GM12878 (cell line): ENCODE measurements around the gene TBC1D22B. TPM values are rescaled to one million over a fixed set of nuclear protein-coding genes. Genes with fewer than 3 reads are reported as not detected.
A peak's percentile ranks its signal among the peaks of the same experiment; 100 is the strongest.

Experiments
- ATAC-seq: fragments of 200-7000 bp; cut with Tn5 transposase; 3 replicates; pipeline ENCODE4 v1.9.1; 2020; ENCODE audit warnings: mild to moderate bottlenecking, moderate library complexity
- BruUV-seq: library from RNA; stranded (reverse); fragments of 400-500 nt; replicated peaks from 2 replicates; lab custom pipeline; 2021; lab: Mats Ljungman, UMichigan
- CTCF ChIA-PET: fragments of 300-600 bp; sonication (Branson Sonifier 250); formaldehyde crosslinking; extraction: SDS; loops from one replicate; lab custom pipeline; 2021; ENCODE audit warnings: inconsistent platforms; lab: Yijun Ruan, JAX
- POLR2A ChIA-PET: fragments of 350-600 bp; formaldehyde crosslinking; extraction: SDS; loops from one replicate; lab custom pipeline; 2021; ENCODE audit warnings: inconsistent platforms; lab: Charles Lee
- RAD21 ChIA-PET: fragments of 300-600 bp; sonication (Branson Sonifier 250); formaldehyde crosslinking; loops from one replicate; lab custom pipeline; 2023; ENCODE audit warnings: antibody characterized with exemption; ENCODE audit not compliant: unreplicated experiment; lab: Charles Lee
- SMC1A ChIA-PET: fragments of 300-600 bp; sonication (Branson Sonifier 250); formaldehyde crosslinking; loops from one replicate; lab custom pipeline; 2023; ENCODE audit not compliant: unreplicated experiment, uncharacterized antibody; lab: Charles Lee
- DNase-seq: peaks from one replicate; pipeline ENCODE4 v3.0.0-alpha.2; 2011; ENCODE audit warnings: low read depth, low spot score
- FAIRE-seq: peaks from 3 replicates; lab custom pipeline; 2011; peaks lifted over from hg19 to GRCh38; lab: Jason Lieb, UNC
- H2AFZ ChIP-seq: 2 replicates; pipeline ENCODE4 v1.6.0; 2011; ENCODE audit warnings: low read depth, low read length, control low read depth; ENCODE audit not compliant: control insufficient read depth
- H3K27ac ChIP-seq: 2 replicates; pipeline ENCODE4 v1.5.1; 2011; ENCODE audit warnings: control low read depth; ENCODE audit not compliant: control insufficient read depth, insufficient read depth
- H3K27me3 ChIP-seq, 2 experiments: replicated peaks in 1 of 2; 2 replicates each; pipeline versions ENCODE4 v1.6.0 to v1.6.1; 2011; ENCODE audit warnings: low read length in 1 of 2; ENCODE audit not compliant: control insufficient read depth in 2 of 2, insufficient read depth in 2 of 2
- H3K36me3 ChIP-seq, 2 experiments: 2 replicates each; pipeline ENCODE4 v1.5.1; 2011; ENCODE audit warnings: low read length in 1 of 2; ENCODE audit not compliant: control insufficient read depth in 2 of 2, insufficient read depth in 2 of 2
- H3K4me1 ChIP-seq: 2 replicates; pipeline ENCODE4 v1.6.1; 2011; ENCODE audit warnings: mild to moderate bottlenecking, low read length, moderate library complexity, mixed read lengths; ENCODE audit not compliant: control insufficient read depth, insufficient read depth
- H3K4me2 ChIP-seq: 2 replicates; pipeline ENCODE4 v1.6.0; 2011; ENCODE audit warnings: control low read depth; ENCODE audit not compliant: control insufficient read depth, insufficient read depth
- H3K4me3 ChIP-seq: fragments of 200-600 bp; sonication (generic); 2 replicates; pipeline ENCODE4 v1.5.1; 2016
- H3K79me2 ChIP-seq: 2 replicates; pipeline ENCODE4 v1.6.0; 2011; ENCODE audit warnings: low read length; ENCODE audit not compliant: control insufficient read depth, insufficient read depth
- H3K9ac ChIP-seq: 2 replicates; pipeline ENCODE4 v1.8.0; 2011; ENCODE audit warnings: low read length, control low read depth, mixed read lengths; ENCODE audit not compliant: control insufficient read depth, insufficient read depth
- H3K9me3 ChIP-seq: replicated peaks from 3 replicates; pipeline ENCODE4 v1.5.1; 2011; ENCODE audit warnings: mild to moderate bottlenecking, low read length; ENCODE audit not compliant: control insufficient read depth, insufficient read depth
- H4K20me1 ChIP-seq: 2 replicates; pipeline ENCODE4 v1.6.0; 2011; ENCODE audit not compliant: control insufficient read depth, insufficient read depth
- TARDBP ChIP-seq: IDR thresholded peaks from 2 replicates; pipeline ENCODE4 v1.6.1; 2016; ENCODE audit warnings: borderline replicate concordance
- WGBS: methylation state at CpG from one replicate; pipeline ENCODE4 v1.1.6; 2016; ENCODE audit warnings: low lambda C conversion rate; ENCODE audit not compliant: insufficient replicate concordance, insufficient coverage; ENCODE audit errors: missing lambda C conversion rate; 5-methylcytosine and 5-hydroxymethylcytosine counted together
- in situ Hi-C: fragments of 300-500 bp; cut with MboI; formaldehyde crosslinking; loops from 9 replicates; pipeline ENCODE4 v1.14.3; 2018; ENCODE audit warnings: mixed read lengths
- intact Hi-C: fragments of 100-400 bp; cut with micrococcal nuclease; formaldehyde crosslinking; loops from one replicate; pipeline ENCODE4 v1.14.2; 2022; ENCODE audit not compliant: unreplicated experiment
- polyA plus RNA-seq, 11 experiments: library from polyadenylated mRNA; depleted of rRNA in 4 of 11; unstranded in 6 of 11; stranded (reverse) in 5 of 11; fragments of >200 nt; fragmentation: Nextera tagmentation in 4 of 11; fragmentation: Illumina TruSeq in 1 of 11; extraction: Ambion mirVana in 4 of 11; extraction: Trizol in 1 of 11; gene quantifications; 1 replicate in 1 of 11; 2 replicates in 10 of 11; pipeline versions ENCODE4 v1.2.1 to v1.2.3, GENCODE V29; 2011 to 2016; ENCODE audit warnings: inconsistent platforms in 2 of 11, missing spikeins in 2 of 11, low read depth in 1 of 11
- total RNA-seq, 4 experiments: library from RNA; depleted of rRNA in 3 of 4; stranded (reverse); fragments of >200 nt in 3 of 4; fragmentation: Illumina TruSeq in 1 of 4; extraction: Trizol in 1 of 4; gene quantifications; 2 replicates each; pipeline versions ENCODE4 v1.2.1 to v1.2.3, GENCODE V29; 2013 to 2021
- TF ChIP-seq, protein P1 (sequence below): fragments of 450-650 bp; IDR thresholded peaks from 2 replicates; pipeline ENCODE4 v1.6.1; 2018; ENCODE audit warnings: borderline replicate concordance, mild to moderate bottlenecking; ENCODE audit not compliant: partially characterized antibody
- TF ChIP-seq, protein P2 (sequence below): IDR thresholded peaks from 2 replicates; pipeline ENCODE4 v1.6.1; 2011; ENCODE audit warnings: borderline replicate concordance, low read depth, mild to moderate bottlenecking, moderate library complexity, low read length; ENCODE audit not compliant: insufficient read depth, poor library complexity, severe bottlenecking

TBC1D22B gene
- total and polyA plus RNA-seq, 10 of the 15 experiments (the other 5 are each of a cell fraction or from before 2014, with no cell fraction given), result 3.4 to 18.7 (median 14.1) TPM

DNA sequence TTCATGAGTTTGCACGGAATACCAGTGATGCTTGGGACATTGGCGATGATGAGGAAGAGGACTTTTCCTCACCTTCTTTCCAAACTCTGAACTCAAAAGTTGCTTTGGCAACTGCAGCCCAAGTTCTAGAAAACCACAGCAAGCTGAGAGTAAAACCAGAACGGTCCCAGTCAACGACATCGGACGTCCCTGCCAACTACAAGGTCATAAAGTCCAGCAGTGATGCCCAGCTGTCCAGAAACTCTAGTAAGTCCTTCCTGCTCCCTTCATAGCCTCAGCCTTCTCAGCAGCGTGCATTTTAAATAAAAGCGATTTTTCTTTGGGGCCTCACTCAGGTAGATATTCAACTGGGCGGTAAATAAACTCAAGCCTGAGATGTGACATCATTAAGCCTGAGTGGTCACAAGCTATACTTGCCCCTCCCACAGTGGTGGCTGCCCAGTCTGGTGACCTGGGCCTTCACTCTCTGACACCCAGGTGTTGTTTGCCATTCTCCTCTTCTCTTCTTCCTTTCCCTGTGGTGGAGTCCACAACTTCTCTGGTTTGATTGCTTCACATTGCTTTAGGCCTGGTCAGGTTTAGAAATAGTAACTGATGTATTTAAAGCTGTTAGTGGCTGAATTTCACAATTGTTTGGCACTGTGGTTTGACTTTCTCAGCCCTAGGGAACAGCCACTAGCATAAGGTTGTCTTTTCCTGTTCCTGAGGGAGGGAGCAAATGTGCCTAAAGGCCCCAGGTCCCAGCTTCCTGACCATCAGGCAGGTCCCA, 22.0 kb downstream of the TBC1D22B start:
- in situ Hi-C loops (no loop called here), intact Hi-C loops (no loop called here)
- RAD21 ChIA-PET, result no interaction called here
- no peak overlapping the region for H3K4me3 ChIP-seq
- no peak for TF ChIP-seq TARDBP
- no peak overlapping the region for H2AFZ ChIP-seq
- 100% methylated on average over 9 of the region's 9 CpGs for WGBS
- SMC1A ChIA-PET, result interaction anchor here (0.5 to 1.8 kb wide), 3 partner anchors 14 to 1388 kb away, joined by 4 to 6 read pairs (median 5); no protein-coding TSS in a partner anchor
- DNase-seq, result no peak
- H3K4me2 ChIP-seq, result no peak overlapping the region
- CTCF ChIA-PET, result interaction anchor here (1.0 to 1.4 kb wide), 2 partner anchors 14 to 25 kb away, joined by 3 read pairs; no protein-coding TSS in a partner anchor
- ATAC-seq, result no peak
- POLR2A ChIA-PET, result no interaction called here
- H4K20me1 ChIP-seq, result no peaks in the 10 kb centered on the region
- no peak overlapping the region for H3K9ac ChIP-seq
- no peak for FAIRE-seq
- H3K4me1 ChIP-seq, result peaks cover 9% of the 10 kb centered on the region; the same call in 1 of the 2 replicates
- H3K36me3 ChIP-seq, result peaks cover 9 to 18% of the 10 kb centered on the region in 2 experiments; a peak in 2 of 4 replicates
- H3K27ac ChIP-seq, result no peak overlapping the region; the same call in 1 of the 2 replicates
- H3K9me3 ChIP-seq, result no peaks in the 10 kb centered on the region
- H3K79me2 ChIP-seq, result peaks cover 3% of the 10 kb centered on the region
- no peaks in the 10 kb centered on the region for H3K27me3 ChIP-seq
- BruUV-seq, result no TSS peak

DNA sequence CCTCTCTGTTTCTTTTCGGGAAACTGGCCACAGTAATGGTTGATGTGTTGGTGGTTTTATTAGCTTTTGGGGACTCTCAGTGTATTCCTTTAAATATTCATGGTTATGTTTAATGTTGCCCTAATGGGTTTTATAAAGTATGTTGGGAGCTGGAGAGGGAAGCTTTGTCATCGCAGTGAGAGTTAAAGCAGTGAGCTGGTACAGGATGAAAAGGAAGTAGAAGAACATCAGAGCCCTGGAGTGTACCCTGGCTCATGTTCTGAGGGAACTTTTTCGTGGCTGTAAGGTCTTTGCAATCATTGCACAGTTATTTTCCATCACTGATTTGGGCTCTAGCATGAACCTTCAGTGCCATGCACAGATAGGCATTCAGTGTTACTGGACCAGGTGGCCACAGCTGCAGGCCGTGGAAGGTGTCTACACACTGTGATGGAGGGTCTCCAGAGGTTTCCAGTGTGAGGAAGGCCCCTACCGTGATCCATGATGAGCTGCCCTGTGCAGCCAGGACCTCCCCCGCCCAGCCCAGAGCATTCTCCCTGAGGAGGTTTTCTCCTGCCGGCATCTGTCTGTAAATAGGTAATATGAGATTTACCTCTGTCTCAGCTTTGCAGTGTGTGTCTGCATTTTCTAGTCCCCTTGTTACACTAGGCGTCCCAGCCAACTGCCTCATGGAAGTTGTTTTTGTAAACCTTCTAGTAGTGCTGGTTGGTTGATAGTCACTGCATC, 22.8 kb downstream of the TBC1D22B start:
- H3K4me1 ChIP-seq, result peaks cover 7% of the 10 kb centered on the region; the same call in 1 of the 2 replicates
- H3K36me3 ChIP-seq, result peaks cover 12 to 21% of the 10 kb centered on the region in 2 experiments; a peak in 3 of 4 replicates
- CTCF ChIA-PET, result interaction anchor here (1.0 to 1.4 kb wide), 2 partner anchors 13 to 24 kb away, joined by 3 read pairs; no protein-coding TSS in a partner anchor
- no peaks in the 10 kb centered on the region for H3K9me3 ChIP-seq
- DNase-seq, result no peak
- H3K27me3 ChIP-seq, result no peaks in the 10 kb centered on the region
- no peak for ATAC-seq
- peaks cover 2% of the 10 kb centered on the region for H3K79me2 ChIP-seq
- SMC1A ChIA-PET, result interaction anchor here (0.5 to 1.8 kb wide), 3 partner anchors 14 to 1389 kb away, joined by 4 to 6 read pairs (median 5); no protein-coding TSS in a partner anchor
- POLR2A ChIA-PET, result no interaction called here
- no peak overlapping the region; the same call in 1 of the 2 replicates for H3K27ac ChIP-seq
- WGBS, result 98% methylated on average over 8 of the region's 8 CpGs
- in situ Hi-C loops, result no loop called here
- no peak overlapping the region for H3K4me3 ChIP-seq
- no TSS peak for BruUV-seq
- no peak overlapping the region for H3K4me2 ChIP-seq
- TF ChIP-seq, protein P1, sequence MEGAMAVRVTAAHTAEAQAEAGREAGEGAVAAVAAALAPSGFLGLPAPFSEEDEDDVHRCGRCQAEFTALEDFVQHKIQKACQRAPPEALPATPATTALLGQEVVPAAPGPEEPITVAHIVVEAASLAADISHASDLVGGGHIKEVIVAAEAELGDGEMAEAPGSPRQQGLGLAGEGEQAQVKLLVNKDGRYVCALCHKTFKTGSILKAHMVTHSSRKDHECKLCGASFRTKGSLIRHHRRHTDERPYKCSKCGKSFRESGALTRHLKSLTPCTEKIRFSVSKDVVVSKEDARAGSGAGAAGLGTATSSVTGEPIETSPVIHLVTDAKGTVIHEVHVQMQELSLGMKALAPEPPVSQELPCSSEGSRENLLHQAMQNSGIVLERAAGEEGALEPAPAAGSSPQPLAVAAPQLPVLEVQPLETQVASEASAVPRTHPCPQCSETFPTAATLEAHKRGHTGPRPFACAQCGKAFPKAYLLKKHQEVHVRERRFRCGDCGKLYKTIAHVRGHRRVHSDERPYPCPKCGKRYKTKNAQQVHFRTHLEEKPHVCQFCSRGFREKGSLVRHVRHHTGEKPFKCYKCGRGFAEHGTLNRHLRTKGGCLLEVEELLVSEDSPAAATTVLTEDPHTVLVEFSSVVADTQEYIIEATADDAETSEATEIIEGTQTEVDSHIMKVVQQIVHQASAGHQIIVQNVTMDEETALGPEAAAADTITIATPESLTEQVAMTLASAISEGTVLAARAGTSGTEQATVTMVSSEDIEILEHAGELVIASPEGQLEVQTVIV, result no peak
- TF ChIP-seq, protein P2, sequence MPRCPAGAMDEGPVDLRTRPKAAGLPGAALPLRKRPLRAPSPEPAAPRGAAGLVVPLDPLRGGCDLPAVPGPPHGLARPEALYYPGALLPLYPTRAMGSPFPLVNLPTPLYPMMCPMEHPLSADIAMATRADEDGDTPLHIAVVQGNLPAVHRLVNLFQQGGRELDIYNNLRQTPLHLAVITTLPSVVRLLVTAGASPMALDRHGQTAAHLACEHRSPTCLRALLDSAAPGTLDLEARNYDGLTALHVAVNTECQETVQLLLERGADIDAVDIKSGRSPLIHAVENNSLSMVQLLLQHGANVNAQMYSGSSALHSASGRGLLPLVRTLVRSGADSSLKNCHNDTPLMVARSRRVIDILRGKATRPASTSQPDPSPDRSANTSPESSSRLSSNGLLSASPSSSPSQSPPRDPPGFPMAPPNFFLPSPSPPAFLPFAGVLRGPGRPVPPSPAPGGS, result peak; percentile 22
- intact Hi-C loops, result no loop called here
- FAIRE-seq, result no peak
- no peak overlapping the region for H2AFZ ChIP-seq
- no peaks in the 10 kb centered on the region for H4K20me1 ChIP-seq
- RAD21 ChIA-PET, result no interaction called here
- H3K9ac ChIP-seq, result no peak overlapping the region
